Subcutaneous adipose tissue (tissue), 4 donors: ENCODE measurements around the gene VSX2. TPM values are rescaled to one million over a fixed set of nuclear protein-coding genes. Genes with fewer than 3 reads are reported as not detected.

ENCODE experiments used
- total RNA-seq, 4 donors: library from RNA; depleted of rRNA; stranded (reverse); fragments of >200 nt; gene quantifications; one replicate each; pipeline ENCODE4 v1.1.0, GENCODE V29; 2016
- TF ChIP-seq, protein P1 (sequence below): fragments of 450-650 bp; IDR thresholded peaks from one replicate; pipeline ENCODE4 v1.5.1; 2016; ENCODE audit warnings: low read depth, mild to moderate bottlenecking, control low read depth, antibody characterized with exemption, moderate library complexity

The VSX2 gene
- total RNA-seq, 4 donors from 2014 or later: not detected

DNA sequence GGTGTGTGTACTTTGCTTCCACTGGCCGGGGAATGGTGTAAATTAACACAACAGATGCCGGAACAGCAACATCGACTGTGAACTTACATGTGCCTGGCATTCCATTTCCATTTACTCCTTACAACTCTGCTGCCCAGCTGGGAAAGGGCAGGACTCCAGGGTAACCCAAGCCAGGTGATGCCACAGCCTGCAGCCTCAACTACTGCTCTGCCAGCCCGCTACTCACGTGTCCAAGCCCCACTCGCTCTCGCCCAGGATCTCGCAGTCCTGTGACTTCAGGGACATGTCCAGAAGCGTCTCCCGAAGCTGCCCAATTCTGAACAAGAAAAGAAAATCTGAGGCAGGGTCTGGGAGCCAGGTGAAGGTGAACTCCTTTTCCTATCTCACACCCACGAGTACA, 52.8 kb downstream of the VSX2 start:
- TF ChIP-seq, protein P1, sequence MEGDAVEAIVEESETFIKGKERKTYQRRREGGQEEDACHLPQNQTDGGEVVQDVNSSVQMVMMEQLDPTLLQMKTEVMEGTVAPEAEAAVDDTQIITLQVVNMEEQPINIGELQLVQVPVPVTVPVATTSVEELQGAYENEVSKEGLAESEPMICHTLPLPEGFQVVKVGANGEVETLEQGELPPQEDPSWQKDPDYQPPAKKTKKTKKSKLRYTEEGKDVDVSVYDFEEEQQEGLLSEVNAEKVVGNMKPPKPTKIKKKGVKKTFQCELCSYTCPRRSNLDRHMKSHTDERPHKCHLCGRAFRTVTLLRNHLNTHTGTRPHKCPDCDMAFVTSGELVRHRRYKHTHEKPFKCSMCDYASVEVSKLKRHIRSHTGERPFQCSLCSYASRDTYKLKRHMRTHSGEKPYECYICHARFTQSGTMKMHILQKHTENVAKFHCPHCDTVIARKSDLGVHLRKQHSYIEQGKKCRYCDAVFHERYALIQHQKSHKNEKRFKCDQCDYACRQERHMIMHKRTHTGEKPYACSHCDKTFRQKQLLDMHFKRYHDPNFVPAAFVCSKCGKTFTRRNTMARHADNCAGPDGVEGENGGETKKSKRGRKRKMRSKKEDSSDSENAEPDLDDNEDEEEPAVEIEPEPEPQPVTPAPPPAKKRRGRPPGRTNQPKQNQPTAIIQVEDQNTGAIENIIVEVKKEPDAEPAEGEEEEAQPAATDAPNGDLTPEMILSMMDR: no peak

- TF ChIP-seq, protein P1: no peak
Observed at GRCh38 chr14:74293606-74294005, 54.4 kb downstream of the VSX2 start.

GRCh38 chr14:74296037-74296467, 56.8 kb downstream of the VSX2 start:
- TF ChIP-seq, protein P1: no peak

DNA sequence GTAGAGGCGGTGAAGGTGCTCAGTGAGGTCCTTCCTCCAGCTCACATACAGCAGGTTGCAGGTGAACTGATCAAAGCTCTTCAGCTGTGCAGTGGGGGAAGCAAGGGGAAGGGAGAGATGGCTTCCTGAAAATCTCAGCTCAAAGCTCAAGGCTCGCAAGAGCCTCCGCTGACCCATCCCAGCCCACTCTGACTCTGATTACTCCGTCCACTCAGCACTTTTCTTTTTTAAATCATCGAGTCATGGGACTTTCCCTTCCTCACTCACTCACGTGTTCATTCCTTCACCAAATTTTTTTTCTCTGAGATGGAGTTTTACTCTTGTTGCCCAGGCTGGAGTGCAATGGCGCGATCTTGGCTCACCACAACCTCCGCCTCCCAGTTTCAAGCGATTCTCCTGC, 58.7 kb downstream of the VSX2 start:
- TF ChIP-seq, protein P1: no peak

DNA sequence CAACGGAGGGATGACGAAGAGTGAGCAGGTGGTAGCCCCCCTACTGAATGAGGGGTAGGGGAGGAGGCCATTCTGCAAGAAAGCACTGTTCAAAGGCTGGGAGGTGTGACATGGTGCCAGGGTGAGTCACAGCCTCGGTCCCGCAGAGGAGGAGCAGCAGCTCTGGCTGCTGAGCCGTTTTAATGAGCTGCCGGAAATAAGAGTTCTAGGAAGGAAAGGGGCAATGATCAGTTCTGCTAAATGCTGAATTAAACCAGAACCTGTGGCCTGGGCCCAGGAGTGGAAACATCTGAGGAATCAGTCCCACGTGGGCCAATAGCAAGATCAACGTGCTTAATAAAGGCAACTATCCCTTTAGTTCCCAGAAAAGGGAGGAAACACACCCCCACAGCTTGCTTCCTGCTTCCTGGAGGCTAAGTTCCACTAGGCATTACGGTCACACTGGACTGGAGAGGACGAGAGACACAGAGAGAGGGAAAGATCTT, 59.9 kb downstream of the VSX2 start:
- TF ChIP-seq, protein P1: no peak

DNA sequence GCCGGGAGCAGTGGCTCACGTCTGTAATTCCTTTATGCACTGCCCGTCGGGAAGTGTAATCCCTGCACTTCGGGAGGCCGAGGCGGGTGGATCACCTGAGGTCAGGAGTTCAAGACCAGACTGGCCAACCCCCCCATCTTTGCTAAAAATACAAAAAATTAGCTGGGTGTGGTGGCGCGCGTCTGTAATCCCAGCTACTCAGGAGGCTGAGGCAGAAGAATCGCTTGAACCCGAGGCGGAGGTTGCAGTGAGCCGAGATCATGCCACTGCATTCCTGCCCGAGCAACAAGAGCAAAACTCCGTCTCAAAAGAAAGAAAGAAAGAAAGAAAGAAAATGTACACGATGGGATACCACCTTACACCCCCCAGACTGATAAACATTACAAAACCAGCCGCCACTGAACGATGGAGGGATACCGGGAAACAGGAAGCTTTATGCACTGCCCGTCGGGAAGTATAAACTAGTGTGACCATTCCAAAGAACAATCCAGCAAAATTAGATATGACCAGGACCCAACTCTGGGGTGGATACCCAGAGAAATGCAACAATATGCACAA, 62.4 kb downstream of the VSX2 start:
- TF ChIP-seq, protein P1: no peak

- TF ChIP-seq, protein P1: no peak
Observed at GRCh38 chr14:74302152-74302628, 62.9 kb downstream of the VSX2 start.
